Retinal pigment epithelial cell (primary cell): ENCODE results near the gene MAPKAPK2.

ENCODE experiments used
- DNase-seq: peaks from one replicate; pipeline ENCODE4 v3.0.0-alpha.2; 2010; ENCODE audit warnings: low read depth
- H3K4me3 ChIP-seq: 2 replicates; pipeline ENCODE4 v1.5.1; 2011; ENCODE audit warnings: mild to moderate bottlenecking, low read length, control low read depth, moderate library complexity
- CTCF ChIP-seq: conservative IDR thresholded peaks from 2 replicates; pipeline ENCODE4 v1.5.1; 2011; ENCODE audit warnings: low read depth, low read length, control low read depth, inconsistent platforms

Gene MAPKAPK2

GRCh38 chr1:206727981-206728696, 43.4 kb downstream of the MAPKAPK2 start:
- no peak overlapping the region for H3K4me3 ChIP-seq
- TF ChIP-seq CTCF = no peak
- DNase-seq = no peak

GRCh38 chr1:206728697-206728987, 43.9 kb downstream of the MAPKAPK2 start:
- H3K4me3 ChIP-seq = no peak overlapping the region
- no peak for DNase-seq
- no peak for TF ChIP-seq CTCF

- TF ChIP-seq CTCF = no peak
- no peak overlapping the region for H3K4me3 ChIP-seq
- DNase-seq = no peak
Measured at GRCh38 chr1:206729050-206729449, 44.3 kb downstream of the MAPKAPK2 start.

DNA sequence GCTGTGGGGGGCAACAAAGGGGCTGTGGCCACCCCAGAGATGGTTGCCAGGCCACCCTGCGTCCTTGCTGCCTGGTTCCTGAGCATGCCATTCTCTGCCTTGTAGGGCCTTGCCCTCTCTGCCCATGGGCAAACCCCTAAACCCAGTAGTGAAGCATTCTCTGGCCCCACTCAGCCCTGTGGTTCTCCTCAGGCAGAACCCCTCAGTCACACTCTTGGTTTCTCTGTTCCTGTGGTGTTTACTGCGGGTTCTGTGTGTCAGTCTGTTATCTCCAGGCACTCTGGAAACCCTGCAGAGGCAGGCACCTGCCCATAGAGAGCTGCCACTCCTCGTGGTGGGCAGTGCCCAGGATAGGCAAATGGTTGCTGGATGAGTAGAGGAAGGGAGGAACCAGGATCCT, 44.8 kb downstream of the MAPKAPK2 start:
- DNase-seq = no peak
- H3K4me3 ChIP-seq = no peak overlapping the region
- no peak for TF ChIP-seq CTCF

- no peak for DNase-seq
- TF ChIP-seq CTCF = no peak
Measured at GRCh38 chr1:206732508-206732907, 47.8 kb downstream of the MAPKAPK2 start.

DNA sequence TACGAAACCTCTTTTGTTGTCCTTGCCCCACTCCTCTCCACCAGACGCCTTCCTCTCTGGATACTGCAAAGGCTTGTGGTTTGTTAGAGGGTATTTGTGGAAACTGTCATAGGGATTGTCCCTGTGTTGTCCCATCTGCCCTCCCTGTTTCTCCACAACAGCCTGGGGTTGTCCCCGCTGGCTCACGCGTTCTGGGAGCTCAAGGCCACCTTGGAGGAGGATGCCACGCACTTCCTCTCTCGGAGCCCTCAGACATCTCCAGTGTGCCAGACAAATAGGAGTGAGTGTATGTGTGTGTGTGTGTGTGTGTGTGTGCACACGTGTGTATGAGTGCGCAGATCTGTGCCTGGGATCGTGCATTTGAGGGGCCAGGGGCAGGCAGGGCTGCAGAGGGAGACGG, 48.3 kb downstream of the MAPKAPK2 start:
- TF ChIP-seq CTCF = no peak
- no peak overlapping the region for H3K4me3 ChIP-seq
- no peak for DNase-seq

More at GRCh38 chr1:206732508-206732907, 47.8 kb downstream of the MAPKAPK2 start:
- no peak overlapping the region for H3K4me3 ChIP-seq

GRCh38 chr1:206734499-206735142, 49.9 kb downstream of the MAPKAPK2 start:
- DNase-seq = no peak

More at GRCh38 chr1:206734499-206735142, 49.9 kb downstream of the MAPKAPK2 start:
- H3K4me3 ChIP-seq = no peak overlapping the region
- TF ChIP-seq CTCF = peak; percentile 86
